GM19328 (cell line): ENCODE data around the gene PIK3CB.
"Not testable (repeated sequence)": the region's sequence is repeated elsewhere in the genome, so short reads cannot be mapped to it uniquely, and the experiment has no call there.

Experiments used
- ATAC-seq: cut with Tn5 transposase; IDR thresholded peaks from one replicate; pipeline ENCODE4 v1.9.1; 2021; ENCODE audit warnings: mild to moderate bottlenecking, moderate library complexity; ENCODE audit not compliant: unreplicated experiment

PIK3CB gene

GRCh38 chr3:138809500-138810256, 25.1 kb downstream of the PIK3CB start:
- no peak for ATAC-seq

- ATAC-seq, result no peak
Observed at GRCh38 chr3:138806376-138807080, 28.2 kb downstream of the PIK3CB start.

- no peak for ATAC-seq
Observed at GRCh38 chr3:138803006-138803653, 31.6 kb downstream of the PIK3CB start.

GRCh38 chr3:138802223-138802622, 32.5 kb downstream of the PIK3CB start:
- ATAC-seq, result not testable (repeated sequence)

GRCh38 chr3:138801792-138802191, 32.9 kb downstream of the PIK3CB start:
- no peak for ATAC-seq

GRCh38 chr3:138800248-138800647, 34.5 kb downstream of the PIK3CB start:
- ATAC-seq, result no peak

- no peak for ATAC-seq
Observed at GRCh38 chr3:138799822-138800221, 34.9 kb downstream of the PIK3CB start.

- no peak for ATAC-seq
Observed at GRCh38 chr3:138797508-138798038, 37.2 kb downstream of the PIK3CB start.

- ATAC-seq, result no peak
Observed at GRCh38 chr3:138796761-138797160, 38.0 kb downstream of the PIK3CB start.

- ATAC-seq, result no peak
Observed at GRCh38 chr3:138786788-138787271, 47.9 kb downstream of the PIK3CB start.

- no peak for ATAC-seq
Observed at GRCh38 chr3:138785951-138786350, 48.8 kb downstream of the PIK3CB start.

- not testable (repeated sequence) for ATAC-seq
Observed at GRCh38 chr3:138785362-138785857, 49.3 kb downstream of the PIK3CB start.

GRCh38 chr3:138782755-138783154, 52.0 kb downstream of the PIK3CB start:
- ATAC-seq, result no peak

- no peak for ATAC-seq
Observed at GRCh38 chr3:138781012-138781470, 53.7 kb downstream of the PIK3CB start.

GRCh38 chr3:138778643-138779042, 56.1 kb downstream of the PIK3CB start:
- ATAC-seq, result no peak

GRCh38 chr3:138776961-138777360, 57.8 kb downstream of the PIK3CB start:
- ATAC-seq, result no peak

- no peak for ATAC-seq
Observed at GRCh38 chr3:138775254-138775595, 59.5 kb downstream of the PIK3CB start.

GRCh38 chr3:138774529-138775253, 60.0 kb downstream of the PIK3CB start:
- ATAC-seq, result no peak

- ATAC-seq, result no peak
Observed at GRCh38 chr3:138771585-138771984, 63.1 kb downstream of the PIK3CB start.

- no peak for ATAC-seq
Observed at GRCh38 chr3:138769616-138770015, 65.1 kb downstream of the PIK3CB start.

GRCh38 chr3:138768946-138769345, 65.8 kb downstream of the PIK3CB start:
- ATAC-seq, result no peak
